SU-DHL-6 (cell line): Measurements from ENCODE around the gene TRIM17.

Source experiments
- H2AFZ ChIP-seq: fragments of 200-600 bp; sonication (generic); 2 replicates; pipeline ENCODE4 v1.6.1; 2014; ENCODE audit warnings: low read depth, mild to moderate bottlenecking, moderate library complexity, mixed read lengths, antibody characterized with exemption, low read length; ENCODE audit not compliant: severe bottlenecking
- H3F3A ChIP-seq: fragments of 200-600 bp; shearing (Covaris generic); 2 replicates; pipeline ENCODE4 v1.6.0; 2016; ENCODE audit warnings: antibody characterized with exemption, mild to moderate bottlenecking; ENCODE audit not compliant: insufficient read depth
- H3K27ac ChIP-seq: fragments of 200-600 bp; sonication (generic); 2 replicates; pipeline ENCODE4 v1.5.1; 2016; ENCODE audit warnings: low read depth, mild to moderate bottlenecking, low read length, moderate library complexity, mixed read lengths
- H3K27me3 ChIP-seq: fragments of 200-600 bp; sonication (generic), shearing (Covaris generic); 2 replicates; pipeline ENCODE4 v1.6.0; 2014; ENCODE audit warnings: mild to moderate bottlenecking, low read length
- H3K36me3 ChIP-seq: fragments of 200-600 bp; sonication (generic); 2 replicates; pipeline ENCODE4 v1.6.1; 2014; ENCODE audit warnings: mild to moderate bottlenecking, low read length, mixed read lengths
- H3K4me2 ChIP-seq: fragments of 300-600, 200-600 bp; shearing (Covaris generic), sonication (generic); 2 replicates; pipeline ENCODE4 v1.6.0; 2014; ENCODE audit warnings: low read length, low read depth, mild to moderate bottlenecking; ENCODE audit not compliant: poor library complexity, severe bottlenecking
- H3K4me3 ChIP-seq: fragments of 200-600 bp; sonication (generic); 2 replicates; pipeline ENCODE4 v1.5.1; 2014; ENCODE audit warnings: antibody characterized with exemption, low read length, mild to moderate bottlenecking, mixed read lengths; ENCODE audit not compliant: insufficient read depth, poor library complexity, severe bottlenecking
- H3K79me2 ChIP-seq: fragments of 200-600 bp; sonication (generic); 2 replicates; pipeline ENCODE4 v1.6.1; 2014; ENCODE audit warnings: mild to moderate bottlenecking, low read length, moderate library complexity; ENCODE audit not compliant: insufficient read depth
- H3K9ac ChIP-seq: fragments of 200-600 bp; sonication (generic); 2 replicates; pipeline ENCODE4 v1.7.0; 2014; ENCODE audit warnings: mild to moderate bottlenecking, low read length
- H3K9me2 ChIP-seq: fragments of 200-600 bp; sonication (generic); replicated peaks from 2 replicates; pipeline ENCODE4 v1.6.1; 2014; ENCODE audit warnings: low read length; ENCODE audit not compliant: insufficient read depth
- H3K9me3 ChIP-seq: fragments of 200-600 bp; sonication (generic); 2 replicates; pipeline ENCODE4 v1.6.1; 2014; ENCODE audit warnings: low read length, mixed read lengths; ENCODE audit not compliant: insufficient read depth
- H4K20me1 ChIP-seq: fragments of 200-600 bp; sonication (generic); 2 replicates; pipeline ENCODE4 v1.6.1; 2014; ENCODE audit warnings: low read depth, mild to moderate bottlenecking, antibody characterized with exemption, low read length, moderate library complexity, mixed read lengths
- EZH2phosphoT487 ChIP-seq: fragments of 200-600 bp; sonication (generic), shearing (Covaris generic); conservative IDR thresholded peaks from 2 replicates; pipeline ENCODE4 v1.6.1; 2018; ENCODE audit warnings: mild to moderate bottlenecking, antibody characterized with exemption, low read length, moderate library complexity, mixed read lengths
- TF ChIP-seq, protein P1 (sequence below): fragments of 200-600 bp; sonication (generic); IDR thresholded peaks from one replicate; pipeline ENCODE4 v1.5.1; 2017; ENCODE audit warnings: antibody characterized with exemption, mild to moderate bottlenecking, low read length, moderate library complexity; ENCODE audit not compliant: insufficient read depth, poor library complexity, severe bottlenecking

TRIM17 gene

DNA sequence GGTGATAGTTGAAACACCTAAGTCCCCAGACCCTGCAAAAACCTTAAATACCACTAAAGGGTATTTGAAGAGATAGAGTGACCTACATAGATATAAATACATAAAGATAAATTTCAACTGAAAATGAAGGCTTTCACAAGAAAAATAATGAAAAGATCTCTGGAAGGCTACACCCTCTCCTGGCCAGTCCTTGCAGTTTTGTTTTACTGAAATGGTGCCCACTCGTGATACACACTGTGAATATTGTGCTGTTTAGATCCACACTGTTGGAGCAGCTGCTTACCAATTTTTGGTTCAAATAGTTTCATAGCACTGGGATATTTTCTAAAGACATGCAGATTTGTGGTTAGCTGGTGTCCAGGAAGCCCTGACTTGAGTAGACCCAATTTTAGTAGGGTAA lies 39.1 kb upstream of the TRIM17 start:
- H3K9me2 ChIP-seq = no peaks in the 10 kb centered on the region
- TF ChIP-seq EZH2phosphoT487 = no peak
- TF ChIP-seq, protein P1, sequence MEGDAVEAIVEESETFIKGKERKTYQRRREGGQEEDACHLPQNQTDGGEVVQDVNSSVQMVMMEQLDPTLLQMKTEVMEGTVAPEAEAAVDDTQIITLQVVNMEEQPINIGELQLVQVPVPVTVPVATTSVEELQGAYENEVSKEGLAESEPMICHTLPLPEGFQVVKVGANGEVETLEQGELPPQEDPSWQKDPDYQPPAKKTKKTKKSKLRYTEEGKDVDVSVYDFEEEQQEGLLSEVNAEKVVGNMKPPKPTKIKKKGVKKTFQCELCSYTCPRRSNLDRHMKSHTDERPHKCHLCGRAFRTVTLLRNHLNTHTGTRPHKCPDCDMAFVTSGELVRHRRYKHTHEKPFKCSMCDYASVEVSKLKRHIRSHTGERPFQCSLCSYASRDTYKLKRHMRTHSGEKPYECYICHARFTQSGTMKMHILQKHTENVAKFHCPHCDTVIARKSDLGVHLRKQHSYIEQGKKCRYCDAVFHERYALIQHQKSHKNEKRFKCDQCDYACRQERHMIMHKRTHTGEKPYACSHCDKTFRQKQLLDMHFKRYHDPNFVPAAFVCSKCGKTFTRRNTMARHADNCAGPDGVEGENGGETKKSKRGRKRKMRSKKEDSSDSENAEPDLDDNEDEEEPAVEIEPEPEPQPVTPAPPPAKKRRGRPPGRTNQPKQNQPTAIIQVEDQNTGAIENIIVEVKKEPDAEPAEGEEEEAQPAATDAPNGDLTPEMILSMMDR = no peak
- peak overlapping the region; percentile 52 for H3K4me2 ChIP-seq
- H4K20me1 ChIP-seq = no peaks in the 10 kb centered on the region
- no peaks in the 10 kb centered on the region for H3K36me3 ChIP-seq
- no peaks in the 10 kb centered on the region for H3K9me3 ChIP-seq
- no peaks in the 10 kb centered on the region for H3K27me3 ChIP-seq
- no peak overlapping the region for H2AFZ ChIP-seq
- no peak overlapping the region for H3K9ac ChIP-seq
- H3K4me3 ChIP-seq = no peak overlapping the region
- H3K79me2 ChIP-seq = no peaks in the 10 kb centered on the region
- H3F3A ChIP-seq = no peaks in the 10 kb centered on the region
- H3K27ac ChIP-seq = no peak overlapping the region

DNA sequence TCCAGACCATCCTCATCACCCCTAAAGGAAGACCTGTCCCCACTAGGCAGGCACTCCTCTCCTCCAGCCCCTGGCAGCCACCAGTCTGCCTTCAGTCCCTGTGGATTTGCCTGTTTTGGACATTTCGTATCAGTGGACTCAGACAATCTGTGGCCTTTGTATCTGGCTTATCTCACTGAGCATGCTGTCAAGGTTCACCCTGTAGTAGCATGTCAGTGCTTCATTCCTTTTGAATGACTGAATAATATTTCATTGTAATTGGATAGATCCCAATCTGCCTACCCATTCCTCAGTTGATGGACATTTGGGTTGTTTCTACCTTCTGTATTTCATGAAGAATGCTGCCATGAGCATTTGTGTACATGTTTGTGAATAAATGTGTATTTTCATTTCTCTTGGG lies 37.6 kb upstream of the TRIM17 start:
- no peaks in the 10 kb centered on the region for H3K9me3 ChIP-seq
- no peaks in the 10 kb centered on the region for H3K36me3 ChIP-seq
- H3K4me2 ChIP-seq = no peak overlapping the region
- H3K4me3 ChIP-seq = no peak overlapping the region
- H3K9ac ChIP-seq = no peak overlapping the region
- H3K9me2 ChIP-seq = no peaks in the 10 kb centered on the region
- H3K79me2 ChIP-seq = no peaks in the 10 kb centered on the region
- H4K20me1 ChIP-seq = no peaks in the 10 kb centered on the region
- no peak overlapping the region for H3K27ac ChIP-seq
- no peaks in the 10 kb centered on the region for H3K27me3 ChIP-seq
- H2AFZ ChIP-seq = no peak overlapping the region
- H3F3A ChIP-seq = no peaks in the 10 kb centered on the region
- TF ChIP-seq, protein P1 = no peak
- TF ChIP-seq EZH2phosphoT487 = no peak

DNA sequence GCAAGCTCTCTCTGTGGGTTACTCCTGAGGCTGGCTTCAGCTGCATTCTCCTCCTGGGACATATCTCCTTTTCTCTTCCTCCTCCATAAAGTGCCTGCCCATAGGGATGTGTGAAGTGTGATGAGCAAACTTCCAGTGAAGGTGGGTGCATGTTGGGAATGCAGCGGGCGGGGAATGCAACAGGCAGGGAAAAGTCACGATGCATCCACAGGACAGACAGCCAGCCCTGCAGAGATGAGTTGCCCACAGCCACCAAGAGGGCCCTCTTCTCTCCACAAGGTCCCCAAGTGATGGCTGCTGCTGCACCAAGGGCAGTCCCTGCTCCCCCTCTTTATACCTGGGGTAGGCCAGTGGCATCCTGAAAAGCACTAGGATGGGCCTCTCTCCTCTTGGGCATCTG lies 37.0 kb upstream of the TRIM17 start:
- Histone ChIP-seq H3K9me3 (no peaks in the 10 kb centered on the region), H3K36me3 (no peaks in the 10 kb centered on the region), H4K20me1 (no peaks in the 10 kb centered on the region), H3F3A (no peaks in the 10 kb centered on the region), H3K4me3 (no peak overlapping the region), H3K4me2 (no peak overlapping the region), H3K27ac (no peak overlapping the region), H2AFZ (no peak overlapping the region), H3K79me2 (no peaks in the 10 kb centered on the region), H3K9ac (no peak overlapping the region), H3K9me2 (no peaks in the 10 kb centered on the region), H3K27me3 (no peaks in the 10 kb centered on the region)
- TF ChIP-seq, protein P1 = no peak
- TF ChIP-seq EZH2phosphoT487 = no peak
